DMS114 treated with DMSO at 0.1 percent for 48 hours (cell line): ENCODE data around the gene ZBTB4.
A peak's percentile ranks its signal among the peaks of the same experiment; 100 is the strongest.
"Not testable (repeated sequence)": the region's sequence is repeated elsewhere in the genome, so short reads cannot be mapped to it uniquely, and the experiment has no call there.

Experiments
- DNase-seq: peaks from one replicate; lab custom pipeline; 2025; ENCODE audit not compliant: unreplicated experiment; lab: John Stamatoyannopoulos, UW

The ZBTB4 gene

DNA sequence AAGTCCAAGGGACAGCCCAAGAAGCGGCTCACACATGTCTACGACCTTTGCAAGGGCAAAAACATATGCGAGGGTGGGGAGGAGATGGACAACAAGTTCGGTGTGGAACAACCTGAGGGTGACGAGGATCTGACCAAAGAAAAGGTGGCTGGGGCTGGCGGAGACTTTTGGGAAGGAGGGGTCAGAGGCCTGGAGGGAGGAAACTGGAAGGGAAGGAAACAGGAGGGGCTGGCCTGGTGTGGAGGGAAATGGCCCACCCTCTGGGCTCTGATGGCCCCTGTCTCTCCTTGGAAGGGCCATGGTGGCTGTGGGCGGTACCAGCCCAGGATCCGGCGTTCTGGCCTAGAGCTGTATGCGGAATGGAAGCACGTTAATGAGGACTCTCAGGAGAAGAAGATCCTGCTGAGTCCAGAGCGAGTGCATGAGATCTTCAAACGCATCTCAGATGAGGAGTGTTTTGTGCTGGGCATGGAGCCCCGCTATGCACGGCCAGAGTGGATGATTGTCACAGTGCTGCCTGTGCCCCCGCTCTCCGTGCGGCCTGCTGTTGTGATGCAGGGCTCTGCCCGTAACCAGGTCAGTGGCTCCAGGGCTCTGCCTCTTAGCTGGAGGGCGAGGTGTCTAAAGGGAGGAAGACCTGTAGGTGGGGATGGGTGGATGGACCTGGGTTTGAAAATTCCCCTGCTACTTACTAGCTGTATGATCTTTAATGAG, 17.2 kb upstream of the ZBTB4 start:
- no peak for DNase-seq

- DNase-seq: no peak
These were observed 16.5 kb upstream of the ZBTB4 start for GRCh38 chr17:7495906-7496434.

- no peak for DNase-seq
These were observed 14.5 kb upstream of the ZBTB4 start for GRCh38 chr17:7493941-7494340.

GRCh38 chr17:7491583-7491982, 12.2 kb upstream of the ZBTB4 start:
- no peak for DNase-seq

DNA sequence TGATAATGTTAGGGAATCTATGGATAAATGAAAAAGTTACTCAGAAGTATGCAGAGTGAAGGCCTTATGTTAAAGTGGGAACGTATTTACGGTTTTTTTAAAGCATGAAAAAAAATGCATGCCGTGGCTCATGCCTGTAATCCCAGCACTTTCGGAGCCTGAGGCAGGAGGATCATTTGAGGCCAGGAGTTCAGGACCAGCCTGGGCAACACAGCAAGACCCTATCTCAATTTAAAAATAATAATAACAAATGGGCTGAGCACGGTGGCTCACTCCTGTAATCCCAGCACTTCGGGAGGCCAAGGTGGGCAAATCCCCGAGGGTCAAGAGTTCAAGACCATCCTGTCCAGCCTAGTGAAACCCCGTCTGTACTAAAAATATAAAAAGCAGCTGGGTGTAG, 10.7 kb upstream of the ZBTB4 start:
- DNase-seq: no peak

GRCh38 chr17:7486181-7486580, 6.8 kb upstream of the ZBTB4 start:
- no peak for DNase-seq

GRCh38 chr17:7484919-7485377, 5.5 kb upstream of the ZBTB4 start:
- DNase-seq: no peak

DNA sequence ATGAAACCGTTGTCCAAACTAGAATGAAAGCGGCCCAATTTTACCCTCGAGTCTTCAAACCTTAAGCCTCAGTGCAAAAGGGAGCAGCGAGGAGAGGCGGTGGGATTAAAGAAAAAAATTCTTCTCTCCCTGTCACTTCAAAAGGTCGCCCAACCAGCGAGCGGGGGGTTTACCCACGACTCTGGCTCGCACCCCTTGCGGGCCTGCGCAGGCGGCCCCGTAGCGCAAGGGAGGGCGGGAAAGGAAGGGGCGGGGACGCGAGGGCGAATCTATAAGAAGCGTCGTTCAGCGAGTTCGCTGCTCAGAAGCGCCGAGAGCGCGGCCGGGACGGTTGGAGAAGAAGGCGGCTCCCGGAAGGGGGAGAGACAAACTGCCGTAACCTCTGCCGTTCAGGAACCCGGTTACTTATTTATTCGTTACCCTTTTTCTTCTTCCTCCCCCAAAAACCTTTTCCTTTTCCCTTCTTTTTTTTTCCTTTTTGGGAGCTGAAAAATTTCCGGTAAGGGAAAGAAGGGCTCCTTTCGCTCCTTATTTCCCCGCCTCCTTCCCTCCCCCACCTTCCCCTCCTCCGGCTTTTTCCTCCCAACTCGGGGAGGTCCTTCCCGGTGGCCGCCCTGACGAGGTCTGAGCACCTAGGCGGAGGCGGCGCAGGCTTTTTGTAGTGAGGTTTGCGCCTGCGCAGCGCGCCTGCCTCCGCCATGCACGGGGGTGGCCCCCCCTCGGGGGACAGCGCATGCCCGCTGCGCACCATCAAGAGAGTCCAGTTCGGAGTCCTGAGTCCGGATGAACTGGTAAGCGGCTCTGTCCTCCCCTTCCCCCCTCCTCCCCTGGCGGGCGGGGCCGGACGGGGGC, 4.9 kb upstream of the ZBTB4 start, which contains the start of gene POLR2A:
POLR2A (plus strand) TSS at position 300 of the 852 bp plus-strand sequence.
- peak; percentile 90 for DNase-seq

GRCh38 chr17:7483255-7484066, 4.0 kb upstream of the ZBTB4 start:
- DNase-seq: peak; percentile 90

DNA sequence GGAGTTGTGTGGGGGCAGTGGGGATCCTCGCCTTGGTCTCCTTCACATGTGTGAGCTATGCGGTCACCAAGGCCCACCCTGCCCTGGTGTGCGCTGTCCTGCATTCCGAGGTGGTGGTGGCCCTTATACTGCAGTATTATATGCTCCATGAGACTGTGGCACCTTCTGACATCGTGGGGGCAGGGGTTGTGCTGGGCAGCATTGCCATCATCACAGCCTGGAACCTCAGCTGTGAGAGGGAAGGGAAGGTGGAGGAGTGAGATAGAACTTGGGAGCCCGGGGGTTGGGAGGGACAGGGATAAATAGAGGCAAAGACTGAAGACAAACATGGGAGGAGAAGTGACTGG, 3.3 kb upstream of the ZBTB4 start:
- not testable (repeated sequence) for DNase-seq

DNA sequence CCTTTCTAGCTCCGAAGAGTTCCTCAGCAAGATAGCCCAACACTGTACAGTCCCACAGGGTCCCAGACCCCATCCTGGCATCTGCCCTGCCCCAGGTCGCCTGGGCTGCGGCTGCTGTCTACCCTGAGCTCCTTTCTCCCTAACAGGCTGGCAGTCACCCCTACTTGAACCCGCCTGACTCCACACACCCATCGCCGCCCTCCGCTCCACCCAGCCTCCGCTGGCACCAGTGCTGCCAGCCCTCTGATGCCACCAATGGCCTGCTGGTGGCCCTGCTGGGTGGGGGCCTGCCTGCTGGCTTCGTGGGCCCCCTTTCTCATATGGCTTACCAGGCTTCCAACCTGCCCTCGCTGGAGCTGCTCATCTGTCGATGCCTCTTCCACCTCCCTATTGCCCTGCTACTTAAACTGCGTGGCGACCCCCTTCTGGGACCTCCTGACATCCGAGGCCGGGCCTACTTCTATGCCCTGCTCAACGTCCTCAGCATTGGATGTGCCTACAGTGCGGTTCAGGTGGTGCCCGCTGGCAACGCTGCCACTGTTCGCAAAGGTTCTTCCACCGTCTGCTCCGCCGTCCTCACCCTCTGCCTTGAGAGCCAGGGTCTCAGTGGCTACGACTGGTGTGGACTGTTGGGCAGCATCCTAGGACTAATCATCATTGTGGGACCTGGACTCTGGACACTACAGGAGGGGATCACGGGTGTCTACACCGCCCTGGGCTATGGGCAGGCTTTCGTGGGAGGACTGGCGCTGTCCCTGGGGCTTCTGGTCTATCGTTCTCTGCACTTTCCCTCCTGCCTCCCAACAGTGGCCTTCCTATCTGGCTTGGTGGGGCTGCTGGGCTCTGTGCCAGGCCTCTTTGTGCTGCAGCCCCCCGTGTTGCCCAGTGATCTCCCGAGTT, 2.7 kb upstream of the ZBTB4 start:
- DNase-seq: not testable (repeated sequence)

DNA sequence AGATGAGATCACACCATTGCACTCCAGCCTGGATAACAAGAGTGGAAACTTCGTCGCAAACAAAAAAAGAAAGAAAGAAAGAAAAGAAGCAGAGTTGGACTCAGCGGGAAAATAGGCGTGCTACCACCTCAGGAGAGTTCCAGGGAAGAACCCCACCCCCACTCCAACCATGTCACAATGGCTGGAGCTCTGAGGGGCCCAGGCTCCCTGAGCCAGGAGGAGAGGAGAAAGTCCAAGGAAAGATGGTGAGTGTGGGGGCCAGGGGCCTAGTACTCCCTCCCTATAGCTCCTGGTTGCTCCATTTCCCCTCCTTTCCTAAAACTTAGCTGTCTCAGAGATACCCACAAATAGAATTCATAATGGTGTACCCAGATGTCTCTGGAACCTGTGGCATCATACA, 1.8 kb upstream of the ZBTB4 start, which contains the start of gene SLC35G6:
SLC35G6 (plus strand) TSS at position 172 of the 400 bp plus-strand sequence; CDS start at position 243, 71 bp downstream.
- not testable (repeated sequence) for DNase-seq

- DNase-seq: no peak
These were observed 606 bp upstream of the ZBTB4 start for GRCh38 chr17:7480089-7480384.

DNA sequence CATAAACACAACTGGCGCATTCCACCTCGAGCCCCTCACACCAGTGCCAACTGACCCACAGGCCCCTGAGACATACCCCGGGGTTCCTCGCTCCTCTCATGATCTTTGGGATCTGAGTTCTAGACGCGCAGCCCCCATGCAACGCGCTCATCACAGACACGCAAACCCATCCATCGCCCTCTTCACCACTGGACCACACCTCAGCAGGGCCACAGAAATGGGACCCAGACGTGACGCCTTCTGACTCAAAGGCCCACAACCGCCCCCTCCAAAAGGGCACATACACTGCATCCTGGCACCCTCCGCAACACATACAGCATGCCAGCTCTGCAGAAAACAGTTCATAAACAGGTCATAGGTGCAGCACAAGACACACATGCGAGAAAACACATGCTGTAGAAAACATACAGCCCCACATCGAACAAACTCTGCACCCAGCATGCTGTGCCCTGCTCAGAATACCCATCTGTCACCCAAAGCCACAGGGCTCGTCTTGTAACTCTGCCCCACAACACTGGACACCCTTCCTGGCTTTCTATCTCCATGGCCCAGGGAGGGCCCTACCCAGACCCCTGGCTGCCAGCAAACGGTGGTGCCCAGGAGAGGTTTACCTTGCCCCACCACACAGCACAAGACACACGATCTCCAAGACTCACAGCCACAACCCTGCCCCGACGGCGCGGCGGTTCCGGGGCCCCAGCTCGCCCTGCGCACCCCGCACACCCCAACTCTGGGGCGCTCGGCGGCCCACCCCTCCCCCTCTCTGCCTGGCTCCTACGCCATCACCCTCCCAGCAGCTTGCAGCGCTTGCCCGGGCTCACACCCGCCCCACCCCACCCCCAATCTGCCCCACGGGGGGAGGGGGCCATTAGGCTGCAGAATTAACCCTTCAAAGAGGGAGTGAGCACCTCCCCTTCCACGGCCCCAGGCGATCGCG, 887 bp downstream of the ZBTB4 start:
- DNase-seq: no peak

GRCh38 chr17:7477392-7478275, 1.8 kb downstream of the ZBTB4 start:
- no peak for DNase-seq

DNA sequence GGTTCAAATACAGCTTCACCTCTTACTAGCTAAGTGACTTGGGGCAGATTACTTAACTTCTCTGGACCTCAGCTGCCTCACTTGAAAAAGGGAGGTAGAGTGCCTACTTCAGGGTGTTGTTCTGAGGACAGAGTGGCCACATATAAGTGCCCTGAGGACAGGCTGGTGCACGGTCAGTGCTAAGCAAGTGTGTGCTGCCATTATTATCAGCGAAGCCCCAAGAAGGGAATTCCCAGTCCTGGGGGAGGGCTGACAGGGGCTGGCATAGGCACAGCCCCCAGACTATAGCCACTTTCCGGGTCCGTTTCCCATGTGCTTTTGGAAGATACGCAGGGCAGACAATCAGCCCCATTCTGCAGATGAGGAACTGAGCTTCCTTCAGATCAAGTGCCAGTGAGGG, 2.5 kb downstream of the ZBTB4 start:
- DNase-seq: no peak

DNA sequence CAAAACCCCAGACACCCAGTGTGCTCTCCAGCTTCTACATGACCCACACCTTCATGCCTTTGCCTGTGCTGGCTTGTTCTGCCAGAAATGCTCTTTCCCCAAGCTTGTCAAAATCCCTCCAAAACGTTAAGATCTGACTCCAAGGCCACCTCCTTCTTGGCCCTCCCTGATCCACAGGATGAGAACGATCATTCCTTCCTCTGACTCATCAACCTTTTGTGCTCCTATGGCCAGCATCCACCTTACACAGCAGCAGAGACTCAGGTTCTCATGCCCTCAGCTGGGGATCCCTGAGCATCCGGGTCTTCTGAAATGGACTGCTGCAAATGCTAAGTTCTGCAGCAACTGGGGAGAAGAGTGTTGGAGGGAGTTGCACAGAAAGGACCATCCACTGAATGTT, 2.9 kb downstream of the ZBTB4 start:
- DNase-seq: no peak

DNA sequence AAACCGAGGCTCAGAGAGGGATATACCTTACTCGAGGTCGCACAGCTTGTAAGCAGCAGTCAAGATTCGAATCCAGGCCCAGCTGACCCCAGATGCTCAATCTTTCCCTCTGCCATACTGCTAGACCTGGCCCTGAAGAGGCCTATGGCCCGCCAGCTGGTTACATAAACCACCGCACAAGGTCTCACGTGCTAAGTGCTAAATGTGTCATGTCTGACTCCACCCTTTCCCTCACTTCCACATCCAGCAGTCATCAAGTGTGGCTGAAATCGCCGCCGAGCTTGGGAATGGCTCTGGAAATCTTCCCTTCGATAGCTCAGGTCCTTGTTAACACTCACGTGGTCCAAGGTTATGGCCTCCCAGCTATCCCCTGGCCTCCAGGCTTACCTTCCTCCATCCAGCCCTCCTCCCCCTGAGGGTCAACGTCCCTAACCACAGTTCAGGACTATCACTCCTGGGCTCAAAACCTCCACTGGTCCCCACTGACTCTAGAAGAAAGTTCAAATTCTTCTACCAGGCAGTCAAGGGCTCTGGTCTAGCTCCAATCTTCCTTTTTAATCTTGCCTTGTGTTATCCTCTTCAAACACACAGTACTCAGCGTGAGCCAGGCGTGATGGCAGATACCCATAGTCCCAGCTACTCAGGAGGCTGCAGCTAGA, 3.5 kb downstream of the ZBTB4 start:
- no peak for DNase-seq
